ENCODE measurements around the gene INSIG1.

- TF ChIP-seq CTCF (conservative IDR thresholded peaks at IDR 0.05; ENCODE audit: low read depth, low read length) (no peak), EZH2 (IDR thresholded peaks at IDR 0.05; ENCODE audit: borderline replicate concordance, low read depth, low read length, poor library complexity, severe bottlenecking) (no peak)
These were observed 55.1 kb downstream of the INSIG1 start for GRCh38 chr7:155352753-155353115.
